Measurements from ENCODE around the gene ALOX5. TPM values are rescaled to one million over a fixed set of nuclear protein-coding genes. Genes with fewer than 3 reads are reported as not detected.

Gene ALOX5
- total RNA-seq, 1 donor from 2014 or later, result 222 TPM

DNA sequence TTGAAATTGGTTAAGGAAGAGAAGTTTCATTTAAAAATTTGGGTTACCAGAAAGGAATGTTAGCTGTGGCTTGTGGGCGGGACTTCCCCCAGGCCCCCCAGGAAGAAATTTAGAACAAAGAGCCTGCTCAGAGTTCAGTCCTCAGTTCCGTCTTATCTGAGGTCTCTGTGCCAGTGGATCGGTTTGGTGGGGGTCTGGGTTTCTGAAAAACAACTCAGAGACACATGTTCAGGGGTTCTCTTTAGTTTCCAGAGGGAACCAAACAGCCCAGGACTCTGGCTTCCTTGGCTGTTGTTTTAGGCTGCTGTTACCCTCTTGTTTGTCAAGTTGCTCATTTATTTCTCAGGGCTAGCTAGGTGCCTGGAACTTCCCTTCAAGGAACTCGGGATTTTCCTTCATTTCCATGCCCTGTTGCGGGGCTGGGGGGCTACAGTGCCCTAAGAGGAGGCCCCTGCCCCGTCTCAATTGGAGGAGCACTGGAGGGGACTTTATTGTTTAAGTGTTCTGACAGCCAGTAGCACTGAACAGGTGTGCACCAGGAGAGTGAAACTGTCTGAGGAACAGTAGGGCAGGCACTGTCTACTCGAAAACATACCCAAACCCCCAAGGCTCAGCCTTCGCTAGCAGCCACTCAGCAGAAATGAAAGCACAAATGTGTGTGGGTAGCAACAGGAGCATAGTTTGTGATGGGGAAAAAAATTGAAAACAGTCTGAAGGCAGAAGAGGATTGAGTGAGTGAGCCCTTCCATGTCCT lies 59.9 kb downstream of the ALOX5 start:
- Histone ChIP-seq H3K4me3 (no peak overlapping the region), H3K4me1 (no peaks in the 10 kb centered on the region), H3K27ac (no peak overlapping the region), H3K9me3 (no peaks in the 10 kb centered on the region), H3K36me3 (peaks cover 18% of the 10 kb centered on the region), H3K27me3 (ENCODE audit: low read depth) (peaks cover 4% of the 10 kb centered on the region)
- intact Hi-C loops (cut with DNase I), result no loop called here
- ATAC-seq (peak in 1 of 2 donors; percentile 32), DNase-seq (no peak)
- TF ChIP-seq, protein P1, sequence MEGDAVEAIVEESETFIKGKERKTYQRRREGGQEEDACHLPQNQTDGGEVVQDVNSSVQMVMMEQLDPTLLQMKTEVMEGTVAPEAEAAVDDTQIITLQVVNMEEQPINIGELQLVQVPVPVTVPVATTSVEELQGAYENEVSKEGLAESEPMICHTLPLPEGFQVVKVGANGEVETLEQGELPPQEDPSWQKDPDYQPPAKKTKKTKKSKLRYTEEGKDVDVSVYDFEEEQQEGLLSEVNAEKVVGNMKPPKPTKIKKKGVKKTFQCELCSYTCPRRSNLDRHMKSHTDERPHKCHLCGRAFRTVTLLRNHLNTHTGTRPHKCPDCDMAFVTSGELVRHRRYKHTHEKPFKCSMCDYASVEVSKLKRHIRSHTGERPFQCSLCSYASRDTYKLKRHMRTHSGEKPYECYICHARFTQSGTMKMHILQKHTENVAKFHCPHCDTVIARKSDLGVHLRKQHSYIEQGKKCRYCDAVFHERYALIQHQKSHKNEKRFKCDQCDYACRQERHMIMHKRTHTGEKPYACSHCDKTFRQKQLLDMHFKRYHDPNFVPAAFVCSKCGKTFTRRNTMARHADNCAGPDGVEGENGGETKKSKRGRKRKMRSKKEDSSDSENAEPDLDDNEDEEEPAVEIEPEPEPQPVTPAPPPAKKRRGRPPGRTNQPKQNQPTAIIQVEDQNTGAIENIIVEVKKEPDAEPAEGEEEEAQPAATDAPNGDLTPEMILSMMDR (IDR thresholded peaks at IDR 0.05), result no peak

DNA sequence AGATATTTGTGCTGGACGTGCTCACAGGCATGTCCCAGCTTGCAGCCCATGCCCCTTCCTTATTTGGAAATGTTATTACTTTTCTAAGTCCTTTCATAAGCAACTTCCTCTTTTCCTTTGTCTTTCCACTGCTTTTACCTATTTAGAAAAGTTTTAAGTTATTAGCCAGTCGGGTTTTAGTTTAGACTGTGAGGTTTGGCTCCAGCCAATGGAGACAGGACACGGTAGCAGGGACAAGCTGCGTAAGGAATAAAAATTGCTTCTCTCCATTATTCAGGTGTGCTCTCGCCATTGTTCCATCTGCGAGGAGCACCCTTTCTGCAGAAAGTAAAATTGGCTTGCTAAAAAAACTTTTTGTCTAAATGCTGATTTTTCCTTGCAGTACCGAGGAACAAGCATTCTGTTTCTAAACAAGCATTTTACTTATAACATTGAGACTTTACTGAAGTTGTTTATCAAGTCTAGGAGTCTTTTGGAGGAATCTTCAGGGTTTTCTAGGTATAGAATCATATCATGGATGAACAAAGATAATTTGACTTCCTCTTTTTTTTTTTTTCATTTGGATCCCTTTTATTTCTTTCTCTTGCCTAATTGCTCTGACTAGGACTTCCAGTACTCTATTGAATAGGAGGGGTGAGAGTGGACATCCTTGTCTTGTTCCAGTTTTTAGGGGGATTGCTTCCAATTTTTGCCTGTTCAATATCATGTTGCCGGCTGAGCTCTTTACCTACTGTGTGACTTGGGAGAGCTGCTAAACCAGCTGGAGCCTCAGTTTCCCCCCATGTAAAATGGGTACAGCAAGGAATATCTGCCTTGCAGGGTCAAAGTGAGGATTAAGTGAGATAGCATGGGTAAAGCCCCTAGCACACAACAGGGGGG lies 63.8 kb downstream of the ALOX5 start:
- Histone ChIP-seq H3K36me3 (peaks cover 7% of the 10 kb centered on the region), H3K27ac (no peak overlapping the region), H3K4me1 (no peaks in the 10 kb centered on the region), H3K4me3 (no peak overlapping the region), H3K9me3 (no peaks in the 10 kb centered on the region), H3K27me3 (ENCODE audit: low read depth) (no peaks in the 10 kb centered on the region)
- TF ChIP-seq, protein P1 (IDR thresholded peaks at IDR 0.05), result no peak
- ATAC-seq (peak in 1 of 2 donors; percentile 39), DNase-seq (no peak)
- intact Hi-C loops (cut with DNase I), result no loop called here

DNA sequence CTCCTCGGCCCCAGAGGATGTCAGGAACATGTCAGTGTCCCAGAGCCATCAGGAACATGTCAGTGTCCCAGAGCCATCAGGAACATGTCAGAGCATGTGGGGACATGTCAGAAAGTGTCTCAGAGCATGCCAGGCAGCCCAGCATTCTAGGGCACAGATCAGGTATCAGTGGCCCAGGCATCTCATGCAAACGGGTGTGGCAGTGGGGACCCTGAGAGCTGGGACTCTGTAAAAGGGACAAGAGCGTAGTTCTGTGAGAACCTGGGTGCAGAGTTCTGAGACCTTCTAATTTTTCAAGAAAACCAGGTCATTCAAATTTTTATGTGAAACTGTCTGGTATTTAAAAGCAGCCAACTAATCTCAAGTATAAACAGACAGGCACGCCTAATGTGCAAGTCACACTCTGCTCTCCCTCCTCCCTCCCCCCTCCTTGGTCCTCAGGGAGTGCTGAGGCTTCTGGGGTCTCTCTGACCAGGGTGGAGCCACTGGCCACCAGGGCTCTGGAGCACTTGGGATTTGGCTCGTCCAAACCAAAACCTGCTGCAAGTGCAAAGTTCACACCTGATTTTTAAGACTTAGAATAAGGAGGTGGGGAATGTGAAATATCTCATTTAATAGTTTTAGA lies 64.6 kb downstream of the ALOX5 start:
- no peak overlapping the region for H3K4me3 ChIP-seq
- H3K4me1 ChIP-seq, result no peaks in the 10 kb centered on the region
- no peak overlapping the region for H3K27ac ChIP-seq
- intact Hi-C loops (cut with DNase I), result no loop called here
- DNase-seq (no peak), ATAC-seq (no peak)
- H3K9me3 ChIP-seq, result no peaks in the 10 kb centered on the region
- peaks cover under 1% of the 10 kb centered on the region for H3K36me3 ChIP-seq
- TF ChIP-seq, protein P1 (IDR thresholded peaks at IDR 0.05), result no peak
- no peaks in the 10 kb centered on the region for H3K27me3 ChIP-seq (ENCODE audit: low read depth)

DNA sequence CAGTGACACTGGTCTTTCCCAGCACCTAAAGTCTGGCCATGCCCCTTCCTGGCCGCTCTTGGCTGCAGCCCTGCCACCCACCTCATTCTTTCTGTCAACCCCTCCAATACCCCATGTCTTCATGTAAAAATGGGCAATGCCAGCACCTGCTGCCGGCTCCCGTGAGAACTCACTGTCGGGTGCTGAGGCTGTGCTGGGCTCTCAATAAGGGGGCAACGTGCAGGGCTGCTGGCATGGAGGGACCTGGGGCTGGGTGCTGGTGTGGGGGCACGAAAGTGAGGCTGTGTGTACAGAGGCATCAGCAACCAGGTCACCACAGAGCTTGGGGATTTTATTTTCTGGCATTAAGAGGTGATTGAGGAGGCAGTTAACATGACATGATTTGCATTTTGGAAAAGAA lies 65.3 kb downstream of the ALOX5 start:
- intact Hi-C loops (cut with DNase I), result no loop called here
- TF ChIP-seq, protein P1 (IDR thresholded peaks at IDR 0.05), result no peak
- Histone ChIP-seq H3K27ac (no peak overlapping the region), H3K27me3 (ENCODE audit: low read depth) (no peaks in the 10 kb centered on the region), H3K36me3 (no peaks in the 10 kb centered on the region), H3K4me1 (no peaks in the 10 kb centered on the region), H3K4me3 (no peak overlapping the region), H3K9me3 (no peaks in the 10 kb centered on the region)
- no peak for DNase-seq
- ATAC-seq, result no peak

DNA sequence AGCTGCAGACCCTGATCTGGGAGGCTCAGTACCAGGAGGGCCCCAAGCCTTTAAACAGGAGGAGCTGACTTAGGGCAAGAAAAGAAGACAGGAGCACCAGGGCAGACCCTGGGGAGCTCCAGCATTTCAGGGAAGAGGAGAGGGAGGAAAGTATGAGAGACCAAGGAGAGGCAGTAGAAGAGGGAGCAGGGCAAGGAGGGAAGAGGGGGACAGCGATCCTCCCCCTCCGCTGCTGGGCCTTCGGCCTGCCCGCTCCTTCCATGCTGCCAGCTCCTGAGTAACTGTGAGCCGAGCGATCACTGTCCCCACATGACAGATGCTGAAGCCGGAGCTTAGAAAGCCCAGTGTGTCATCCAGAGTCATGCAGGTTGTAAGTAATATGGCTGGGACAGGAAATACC lies 65.9 kb downstream of the ALOX5 start:
- DNase-seq, result no peak
- intact Hi-C loops (cut with DNase I), result no loop called here
- no peak for ATAC-seq
- Histone ChIP-seq H3K9me3 (no peaks in the 10 kb centered on the region), H3K27me3 (ENCODE audit: low read depth) (no peaks in the 10 kb centered on the region), H3K4me3 (no peak overlapping the region), H3K27ac (no peak overlapping the region), H3K36me3 (no peaks in the 10 kb centered on the region), H3K4me1 (no peaks in the 10 kb centered on the region)
- TF ChIP-seq, protein P1 (IDR thresholded peaks at IDR 0.05), result no peak
